Frontal cortex (tissue), 4 donors: ENCODE results near the gene FOXD3. TPM values are rescaled to one million over a fixed set of nuclear protein-coding genes. Genes with fewer than 3 reads are reported as not detected.
A peak's percentile ranks its signal among the peaks of the same experiment; 100 is the strongest.
"Not testable (repeated sequence)": the region's sequence is repeated elsewhere in the genome, so short reads cannot be mapped to it uniquely, and the experiment has no call there.

Experiments
- DNase-seq, 2 donors: peaks; one replicate each; pipeline ENCODE4 v3.0.0; 2012; ENCODE audit warnings: low spot score in 2 of 2
- FAIRE-seq: peaks from 2 replicates; lab custom pipeline; 2012; peaks lifted over from hg19 to GRCh38; lab: Jason Lieb, UNC
- small RNA-seq: library from RNA; depleted of rRNA; stranded (forward); fragments of <200 nt; gene quantifications from one replicate; pipeline ENCODE3, GENCODE V24; 2014
- total RNA-seq: library from RNA; depleted of rRNA; stranded (reverse); fragments of >200 nt; gene quantifications from one replicate; pipeline ENCODE4 v1.2.3, GENCODE V29; 2014
- donor health status: control.
- donor health status: control.
- donor health status: control.

Gene FOXD3
- total RNA-seq, 1 donor from 2014 or later, result not detected

DNA sequence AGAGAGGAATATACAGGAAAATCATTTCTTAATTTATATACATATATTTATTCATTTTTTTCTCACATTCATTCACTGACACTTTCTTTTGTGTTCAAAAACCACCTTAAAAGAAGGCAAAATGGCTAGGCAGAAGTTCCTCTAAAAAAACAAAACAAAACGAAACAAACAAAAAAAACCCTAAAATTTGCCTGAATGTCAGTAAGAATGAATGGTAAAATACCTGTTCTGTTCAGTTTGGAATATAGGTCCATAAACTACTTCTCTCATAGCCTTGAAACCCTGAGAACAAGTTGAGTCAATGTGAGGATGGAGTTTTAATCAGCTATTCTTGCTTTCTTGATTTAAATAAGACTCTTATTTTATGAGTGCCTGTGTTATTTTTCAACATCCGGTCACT lies 30.4 kb downstream of the FOXD3 start:
- no peak for FAIRE-seq
- no peak for DNase-seq

DNA sequence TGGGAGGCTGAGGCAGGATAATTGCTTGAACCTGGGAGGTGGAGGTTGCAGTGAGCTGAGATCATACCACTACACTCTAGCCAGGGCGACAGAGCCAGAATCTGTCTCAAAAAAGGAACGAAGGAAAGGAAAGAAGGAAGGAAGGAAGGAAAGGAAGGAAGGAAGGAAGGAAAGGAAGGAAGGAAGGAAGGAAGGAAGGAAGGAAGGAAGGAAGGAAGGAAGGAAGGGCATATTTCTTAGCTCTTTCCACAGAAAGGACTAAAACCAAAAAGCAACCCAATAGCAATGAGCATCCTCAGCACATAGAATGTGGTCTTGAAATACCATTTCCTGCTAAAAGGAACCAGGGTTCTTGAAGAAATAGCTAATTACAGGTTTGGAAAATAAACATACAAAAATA lies 33.9 kb downstream of the FOXD3 start:
- DNase-seq, FAIRE-seq: not testable (repeated sequence)

GRCh38 chr1:63359561-63359960 lies 37.2 kb downstream of the FOXD3 start:
- DNase-seq (no peak), FAIRE-seq (no peak)

GRCh38 chr1:63362073-63362472 lies 39.7 kb downstream of the FOXD3 start:
- FAIRE-seq (no peak), DNase-seq (no peak)

- FAIRE-seq (no peak), DNase-seq (no peak)
Observed at GRCh38 chr1:63362578-63362977, 40.2 kb downstream of the FOXD3 start.

DNA sequence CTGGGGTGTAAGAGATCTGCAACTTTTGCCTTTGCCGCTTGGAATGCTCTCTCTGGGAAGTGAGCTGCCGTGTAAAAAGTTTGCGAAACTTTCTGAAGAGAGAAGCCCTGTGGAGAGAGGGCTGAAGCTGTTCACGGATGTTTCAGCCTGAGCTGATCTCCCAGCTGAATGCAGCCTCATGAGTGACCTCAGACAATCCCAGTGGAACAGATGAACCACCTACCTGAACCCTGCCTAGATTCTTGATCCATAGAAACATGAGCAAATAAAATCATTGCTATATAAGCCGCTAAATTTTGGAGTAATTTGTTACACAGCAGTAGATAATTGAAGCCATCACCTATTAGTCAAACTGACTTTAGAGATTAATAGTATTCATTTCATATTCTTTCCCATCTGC lies 40.6 kb downstream of the FOXD3 start:
- FAIRE-seq (no peak), DNase-seq (no peak)

- no peak for FAIRE-seq
- DNase-seq, result no peak
Observed at GRCh38 chr1:63366908-63367214, 44.5 kb downstream of the FOXD3 start.

GRCh38 chr1:63367215-63368103 lies 45.1 kb downstream of the FOXD3 start, which contains the start of gene ALG6:
TSS of gene ALG6 (plus strand) at chr1:63367627. CDS start at chr1:63370978, 3,351 bp downstream.
- DNase-seq (peak; percentile 90 to 96), FAIRE-seq (no peak)

DNA sequence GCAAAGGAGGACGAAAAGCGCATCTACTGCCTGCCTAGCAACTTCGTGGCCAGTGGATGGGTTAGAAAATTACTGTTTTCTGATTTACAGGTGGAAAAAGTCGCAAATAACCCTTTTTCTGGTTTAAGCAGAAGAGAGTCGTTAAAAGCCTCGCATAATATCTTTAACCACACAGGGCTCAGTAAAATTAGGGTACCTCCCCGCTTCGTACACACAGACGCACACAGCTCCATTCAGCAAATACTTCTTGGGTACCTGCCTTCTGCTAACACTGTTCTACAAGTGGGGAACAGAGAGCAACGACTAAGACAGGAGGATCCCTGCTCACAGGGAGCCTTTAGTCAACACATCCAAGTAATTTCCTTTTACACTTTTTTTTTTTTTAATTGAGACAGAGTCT lies 45.8 kb downstream of the FOXD3 start:
- no peak for FAIRE-seq

More for the DNA sequence above, 45.8 kb downstream of the FOXD3 start:
- no peak for DNase-seq

Small RNA genes within 50 kb of the gene (small RNA-seq; reads per million reads assigned to genes)
- gene MIR6068, result not detected
- gene RF00019, result not detected

Other genes with a start within 250 kb of the FOXD3 start
- 52.6 TPM for gene ALG6, start 45.1 kb downstream of the FOXD3 start, total RNA-seq
- gene ITGB3BP, start 200.7 kb downstream of the FOXD3 start, total RNA-seq, result 17.5 TPM
- 42.4 TPM for gene EFCAB7, start 201.0 kb downstream of the FOXD3 start, total RNA-seq